K562 (cell line): Measurements from ENCODE around the gene NUDCD3. TPM values are rescaled to one million over a fixed set of nuclear protein-coding genes. Genes with fewer than 3 reads are reported as not detected.

Source experiments
- ATAC-seq: fragments of 200-7000 bp; cut with Tn5 transposase; 3 replicates; pipeline ENCODE4 v1.9.1; 2020; ENCODE audit warnings: moderate library complexity
- BruUV-seq: library from RNA; stranded (reverse); fragments of 400-500 nt; replicated peaks from 2 replicates; lab custom pipeline; 2021; lab: Mats Ljungman, UMichigan
- CTCF ChIA-PET: fragments of 300-600 bp; formaldehyde crosslinking; extraction: SDS; loops from one replicate; lab custom pipeline; 2021; ENCODE audit warnings: low intra/inter-chr PET ratio; lab: Yijun Ruan, JAX
- POLR2A ChIA-PET: fragments of 300-600, 350-650 bp; sonication (Branson Sonifier 250); formaldehyde crosslinking; extraction: SDS; loops from one replicate; lab custom pipeline; 2021; ENCODE audit warnings: antibody characterized with exemption, inconsistent platforms; lab: Yijun Ruan, JAX
- DNase-seq, 4 experiments: peaks; one replicate each; pipeline versions ENCODE4 v3.0.0 to v3.0.0-alpha.2; 2011 to 2018; ENCODE audit warnings: low spot score in 3 of 4, mixed read lengths in 3 of 4; ENCODE audit errors: extremely low read depth in 1 of 4
- FAIRE-seq: peaks from 2 replicates; lab custom pipeline; 2011; peaks lifted over from hg19 to GRCh38; lab: Jason Lieb, UNC
- H2AFZ ChIP-seq: 2 replicates; pipeline ENCODE4 v1.6.0; 2011; ENCODE audit warnings: low read depth, low read length, control low read depth, inconsistent platforms
- H3K27ac ChIP-seq: fragments of 200-600 bp; 3 replicates; pipeline ENCODE4 v1.8.0; 2011; ENCODE audit warnings: low read depth, mild to moderate bottlenecking, control low read depth, inconsistent platforms, low read length, moderate library complexity, mixed read lengths; ENCODE audit errors: extremely low read depth
- H3K27me3 ChIP-seq, 2 experiments: fragments of 300-600 bp in 1 of 2; 2 replicates in 1 of 2; 3 replicates in 1 of 2; pipeline versions ENCODE4 v1.6.0 to v1.8.0; 2011; ENCODE audit warnings: inconsistent platforms in 2 of 2, low read length in 2 of 2, mild to moderate bottlenecking in 1 of 2, mixed read lengths in 1 of 2, moderate library complexity in 1 of 2; ENCODE audit not compliant: control insufficient read depth in 2 of 2, insufficient read depth in 2 of 2
- H3K36me3 ChIP-seq: fragments of 300-600 bp; 3 replicates; pipeline ENCODE4 v1.8.0; 2011; ENCODE audit warnings: mild to moderate bottlenecking, low read length, inconsistent platforms; ENCODE audit not compliant: control insufficient read depth, insufficient read depth
- H3K4me1 ChIP-seq, 2 experiments: fragments of 200-600 bp in 1 of 2; replicated peaks in 1 of 2; 2 replicates in 1 of 2; 3 replicates in 1 of 2; pipeline versions ENCODE4 v1.5.1 to v1.8.0; 2011; ENCODE audit warnings: inconsistent platforms in 2 of 2, low read length in 2 of 2, mild to moderate bottlenecking in 1 of 2, mixed read lengths in 1 of 2, moderate library complexity in 1 of 2; ENCODE audit not compliant: control insufficient read depth in 2 of 2, insufficient read depth in 2 of 2
- H3K4me2 ChIP-seq: 2 replicates; pipeline ENCODE4 v1.6.1; 2011; ENCODE audit warnings: low read length, control low read depth, inconsistent platforms, mixed read lengths; ENCODE audit not compliant: insufficient read depth
- H3K4me3 ChIP-seq: fragments of 200-600 bp; sonication (generic), shearing (Covaris generic); 2 replicates; pipeline ENCODE4 v1.5.1; 2016; ENCODE audit warnings: control low read depth, inconsistent platforms
- H3K79me2 ChIP-seq: fragments of 200-600 bp; 3 replicates; pipeline ENCODE4 v1.8.0; 2011; ENCODE audit warnings: low read length, inconsistent platforms; ENCODE audit not compliant: control insufficient read depth, insufficient read depth
- H3K9ac ChIP-seq, 2 experiments: 2 replicates each; pipeline versions ENCODE4 v1.6.0 to v1.6.1; 2011; ENCODE audit warnings: low read depth in 2 of 2, low read length in 2 of 2, control low read depth in 1 of 2, inconsistent platforms in 1 of 2, mild to moderate bottlenecking in 1 of 2, mixed read lengths in 1 of 2; ENCODE audit not compliant: insufficient read depth in 1 of 2
- H3K9me1 ChIP-seq: one replicate; pipeline ENCODE4 v1.6.0; 2011; ENCODE audit warnings: inconsistent platforms, mild to moderate bottlenecking, low read length, moderate library complexity; ENCODE audit not compliant: control insufficient read depth, insufficient read depth
- H3K9me3 ChIP-seq: replicated peaks from 2 replicates; pipeline ENCODE4 v1.5.1; 2011; ENCODE audit warnings: low read depth, low read length, inconsistent platforms; ENCODE audit not compliant: control insufficient read depth, insufficient read depth
- H4K20me1 ChIP-seq: replicated peaks from 2 replicates; pipeline ENCODE4 v1.6.1; 2011; ENCODE audit warnings: low read length, inconsistent platforms, mixed read lengths; ENCODE audit not compliant: control insufficient read depth, insufficient read depth
- ASH1L ChIP-seq: fragments of 450-650 bp; IDR thresholded peaks from 2 replicates; pipeline ENCODE4 v1.6.1; 2018; ENCODE audit warnings: borderline replicate concordance, mild to moderate bottlenecking, low read depth; ENCODE audit not compliant: partially characterized antibody
- BCOR ChIP-seq: fragments of 450-650 bp; IDR thresholded peaks from 2 replicates; pipeline ENCODE4 v1.6.1; 2016
- FOS ChIP-seq: IDR thresholded peaks from 3 replicates; pipeline ENCODE4 v1.6.1; 2011; ENCODE audit not compliant: insufficient read length; ENCODE audit errors: extremely low read depth
- PYGO2 ChIP-seq: fragments of 450-650 bp; IDR thresholded peaks from 2 replicates; pipeline ENCODE4 v1.6.1; 2016; ENCODE audit warnings: mild to moderate bottlenecking, missing genetic modification characterization, moderate library complexity, missing compliant biosample characterization
- TAF15 ChIP-seq: fragments of 200-400 bp; formaldehyde crosslinking; IDR thresholded peaks from 2 replicates; pipeline ENCODE4 v1.6.1; 2017; ENCODE audit warnings: mild to moderate bottlenecking, low read depth, low read length, moderate library complexity
- ZFX ChIP-seq: sonication (generic); formaldehyde crosslinking; IDR thresholded peaks from 2 replicates; pipeline ENCODE4 v1.8.0; 2022; ENCODE audit warnings: mild to moderate bottlenecking, missing genetic modification reagents, moderate library complexity
- ZNF507 ChIP-seq: conservative IDR thresholded peaks from 2 replicates; pipeline ENCODE4 v1.6.1; 2017; ENCODE audit warnings: missing genetic modification characterization, missing compliant biosample characterization
- ZNF696 ChIP-seq: fragments of 250-450 bp; sonication (Bioruptor Pico); conservative IDR thresholded peaks from 2 replicates; pipeline ENCODE4 v1.4.0; 2020; ENCODE audit warnings: mild to moderate bottlenecking, moderate library complexity
- WGBS: fragments of 100-300 bp; shearing (Covaris generic); methylation state at CpG from one replicate; pipeline ENCODE4 v1.1.6; 2016; ENCODE audit warnings: low coverage, mixed read lengths; ENCODE audit not compliant: insufficient coverage; ENCODE audit errors: missing lambda C conversion rate; 5-methylcytosine and 5-hydroxymethylcytosine counted together
- in situ Hi-C: fragments of 300-500 bp; cut with MboI; formaldehyde crosslinking; loops from 4 replicates; pipeline ENCODE4 v1.15.0; 2018; ENCODE audit warnings: inconsistent platforms, mixed read lengths
- intact Hi-C: fragments of 100-400 bp; cut with micrococcal nuclease; formaldehyde crosslinking; loops from 2 replicates; pipeline ENCODE4 v1.14.2; 2022
- polyA plus RNA-seq, 8 experiments: library from polyadenylated mRNA; depleted of rRNA in 4 of 8; stranded (reverse) in 5 of 8; unstranded in 3 of 8; fragments of >200 nt; fragmentation: Nextera tagmentation in 2 of 8; fragmentation: Illumina TruSeq in 1 of 8; extraction: Ambion mirVana in 2 of 8; extraction: Trizol in 1 of 8; gene quantifications; 2 replicates each; pipeline versions ENCODE4 v1.2.1 to v1.2.3, GENCODE V29; 2011 to 2014; ENCODE audit warnings: inconsistent platforms in 1 of 8, missing spikeins in 1 of 8
- total RNA-seq, 7 experiments: library from RNA; depleted of rRNA in 6 of 7; stranded (reverse); fragments of >200 nt in 6 of 7; fragmentation: Illumina TruSeq in 2 of 7; extraction: Trizol in 2 of 7; gene quantifications; 2 replicates each; pipeline versions ENCODE4 v1.2.1 to v1.2.3, GENCODE V29; 2011 to 2021; ENCODE audit warnings: low replicate concordance in 1 of 7
- TF ChIP-seq, protein P1 (sequence below): fragments of 200-800 bp; sonication (Bioruptor generic); IDR thresholded peaks from 2 replicates; pipeline ENCODE4 v1.6.1; 2017; ENCODE audit warnings: missing genetic modification characterization, missing compliant biosample characterization

Gene NUDCD3
- total and polyA plus RNA-seq, 9 of the 15 experiments (the other 6 are each of a cell fraction or from before 2014, with no cell fraction given) = 24.8 to 64.2 (median 42.6) TPM

DNA sequence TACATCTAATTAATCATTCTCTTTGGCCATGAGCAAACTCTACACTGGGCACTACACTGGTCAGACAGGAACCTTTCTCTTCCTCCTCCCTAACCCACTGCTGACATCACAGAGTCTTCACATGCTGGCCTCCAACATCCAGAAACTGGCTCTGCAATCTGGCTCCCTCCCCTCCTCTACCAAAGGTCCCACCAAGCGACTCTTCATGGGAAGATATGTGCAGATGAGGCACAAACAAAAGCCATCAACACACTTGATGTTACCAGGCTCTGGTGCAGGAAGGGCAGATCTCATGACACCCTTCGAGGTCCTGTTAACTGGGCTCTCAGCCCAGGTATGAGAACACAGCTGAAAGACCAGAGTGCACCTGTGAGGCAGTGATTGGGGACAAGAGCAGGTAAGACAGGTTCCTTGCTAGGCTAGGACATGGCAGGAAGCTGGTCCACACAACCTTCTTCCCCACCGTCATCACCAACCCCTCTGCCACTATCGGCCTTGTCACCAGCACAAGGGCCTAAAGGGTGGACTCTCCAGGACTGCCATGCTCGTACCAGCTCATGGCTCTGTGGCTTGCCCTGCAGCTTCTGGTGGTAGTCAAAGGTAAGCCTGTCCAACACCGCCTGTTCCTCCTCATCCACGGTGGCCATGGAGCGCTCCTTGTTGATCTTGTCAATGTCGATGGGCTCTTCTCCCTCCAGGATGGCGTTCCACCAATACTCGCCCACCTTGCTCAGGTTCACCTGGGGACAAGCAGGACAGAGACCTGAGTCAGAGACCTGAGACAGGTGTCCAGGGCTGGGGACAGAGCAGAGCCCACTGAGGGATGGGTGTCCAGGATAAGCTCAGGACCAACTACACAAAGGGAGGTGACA, 98.5 kb downstream of the NUDCD3 start:
- H3K4me3 ChIP-seq = no peak overlapping the region
- FAIRE-seq (no peak), DNase-seq (no peak), ATAC-seq (no peak)
- ChIA-PET POLR2A (interaction anchor here (0.8 kb wide), 1 partner anchor 10 kb away, joined by 8 read pairs; no protein-coding TSS in a partner anchor), CTCF (no interaction called here)
- peaks cover 63% of the 10 kb centered on the region; the same call in 2 of the 3 replicates for H3K36me3 ChIP-seq
- no peaks in the 10 kb centered on the region for H3K79me2 ChIP-seq
- TF ChIP-seq ASH1L (no peak), ZFX (no peak), TAF15 (no peak), ZNF507 (no peak), BCOR (no peak), ZNF696 (no peak), FOS (no peak), PYGO2 (tag) (no peak)
- TF ChIP-seq, protein P1, sequence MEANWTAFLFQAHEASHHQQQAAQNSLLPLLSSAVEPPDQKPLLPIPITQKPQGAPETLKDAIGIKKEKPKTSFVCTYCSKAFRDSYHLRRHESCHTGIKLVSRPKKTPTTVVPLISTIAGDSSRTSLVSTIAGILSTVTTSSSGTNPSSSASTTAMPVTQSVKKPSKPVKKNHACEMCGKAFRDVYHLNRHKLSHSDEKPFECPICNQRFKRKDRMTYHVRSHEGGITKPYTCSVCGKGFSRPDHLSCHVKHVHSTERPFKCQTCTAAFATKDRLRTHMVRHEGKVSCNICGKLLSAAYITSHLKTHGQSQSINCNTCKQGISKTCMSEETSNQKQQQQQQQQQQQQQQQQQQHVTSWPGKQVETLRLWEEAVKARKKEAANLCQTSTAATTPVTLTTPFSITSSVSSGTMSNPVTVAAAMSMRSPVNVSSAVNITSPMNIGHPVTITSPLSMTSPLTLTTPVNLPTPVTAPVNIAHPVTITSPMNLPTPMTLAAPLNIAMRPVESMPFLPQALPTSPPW (CRISPR knock-in tag) = no peak
- H3K27me3 ChIP-seq = no peaks in the 10 kb centered on the region
- H4K20me1 ChIP-seq = no peaks in the 10 kb centered on the region; the same call in none of the 2 replicates
- H3K9me3 ChIP-seq = no peaks in the 10 kb centered on the region
- BruUV-seq = no TSS peak
- H3K4me2 ChIP-seq = no peak overlapping the region
- no peak overlapping the region for H3K27ac ChIP-seq
- H2AFZ ChIP-seq = no peak overlapping the region
- no peaks in the 10 kb centered on the region for H3K4me1 ChIP-seq
- 89% methylated on average over 11 of the region's 11 CpGs for WGBS
- intact Hi-C loops = no loop called here
- H3K9me1 ChIP-seq = no peaks in the 10 kb centered on the region
- H3K9ac ChIP-seq = no peak overlapping the region
- in situ Hi-C loops = no loop called here
